ENCODE data around the gene BTF3L4. TPM values are rescaled to one million over a fixed set of nuclear protein-coding genes. Genes with fewer than 3 reads are reported as not detected.

BTF3L4 gene
- total RNA-seq, 4 donors from 2014 or later, result 33.8 to 46.5 (median 37.0) TPM

GRCh38 chr1:52098139-52098871, 42.2 kb downstream of the BTF3L4 start:
- DNase-seq, result no peak
- TF ChIP-seq POLR2A (IDR thresholded peaks at IDR 0.05), result no peak
- TF ChIP-seq CTCF (IDR thresholded peaks at IDR 0.05), result no peak
- intact Hi-C loops (cut with DNase I), result no loop called here
- Histone ChIP-seq H3K27me3 (no peaks in the 10 kb centered on the region), H3K27ac (no peak overlapping the region), H3K4me1 (no peaks in the 10 kb centered on the region), H3K4me3 (no peak overlapping the region), H3K9me3 (no peaks in the 10 kb centered on the region), H3K36me3 (no peaks in the 10 kb centered on the region)
- 48 to 53% methylated on average over 7 to 8 of the region's 8 CpGs for WGBS, 2 donors

- H3K27me3 ChIP-seq, result no peaks in the 10 kb centered on the region
- no peaks in the 10 kb centered on the region for H3K36me3 ChIP-seq
- DNase-seq, result no peak
- intact Hi-C loops (cut with DNase I), result no loop called here
- H3K4me3 ChIP-seq, result no peak overlapping the region
- no peaks in the 10 kb centered on the region for H3K9me3 ChIP-seq
- no peak overlapping the region for H3K27ac ChIP-seq
- TF ChIP-seq CTCF (IDR thresholded peaks at IDR 0.05) (no peak), POLR2A (IDR thresholded peaks at IDR 0.05) (no peak)
- no peaks in the 10 kb centered on the region for H3K4me1 ChIP-seq
- WGBS, 2 donors, result 85 to 94% methylated on average over 1 of the region's 1 CpG
Observed at GRCh38 chr1:52102336-52103013, 46.4 kb downstream of the BTF3L4 start.

GRCh38 chr1:52111492-52111891, 55.4 kb downstream of the BTF3L4 start:
- no peak for DNase-seq
- intact Hi-C loops (cut with DNase I), result no loop called here
- no peak overlapping the region for H3K27ac ChIP-seq

GRCh38 chr1:52112489-52112888, 56.4 kb downstream of the BTF3L4 start:
- DNase-seq, result no peak
- Histone ChIP-seq H3K4me3 (no peak overlapping the region), H3K27me3 (no peaks in the 10 kb centered on the region), H3K27ac (no peak overlapping the region), H3K9me3 (no peaks in the 10 kb centered on the region), H3K36me3 (no peaks in the 10 kb centered on the region), H3K4me1 (no peaks in the 10 kb centered on the region)
- TF ChIP-seq POLR2A (IDR thresholded peaks at IDR 0.05), result no peak
- TF ChIP-seq CTCF (IDR thresholded peaks at IDR 0.05), result no peak
- intact Hi-C loops (cut with DNase I), result no loop called here
- 94 to 100% methylated on average over 3 of the region's 3 CpGs for WGBS, 2 donors

More at GRCh38 chr1:52111492-52111891, 55.4 kb downstream of the BTF3L4 start:
- H3K4me3 ChIP-seq, result no peak overlapping the region
- no peaks in the 10 kb centered on the region for H3K4me1 ChIP-seq
- H3K27me3 ChIP-seq, result no peaks in the 10 kb centered on the region
- TF ChIP-seq CTCF (IDR thresholded peaks at IDR 0.05) (no peak), POLR2A (IDR thresholded peaks at IDR 0.05) (no peak)
- no peaks in the 10 kb centered on the region for H3K9me3 ChIP-seq
- no peaks in the 10 kb centered on the region for H3K36me3 ChIP-seq

GRCh38 chr1:52119301-52120079, 63.4 kb downstream of the BTF3L4 start:
- no peak overlapping the region for H3K27ac ChIP-seq
- H3K4me1 ChIP-seq, result peaks cover 0 to 15% (median 0%) of the 10 kb centered on the region in 3 donors
- H3K27me3 ChIP-seq, result peaks cover 0 to 8% (median 0%) of the 10 kb centered on the region in 4 donors
- H3K36me3 ChIP-seq, result no peaks in the 10 kb centered on the region
- intact Hi-C loops (cut with DNase I), result no loop called here
- no peak for TF ChIP-seq POLR2A (IDR thresholded peaks at IDR 0.05)
- TF ChIP-seq CTCF (IDR thresholded peaks at IDR 0.05), result no peak
- no peak for DNase-seq
- no peak overlapping the region for H3K4me3 ChIP-seq
- H3K9me3 ChIP-seq, result no peaks in the 10 kb centered on the region
- WGBS, 2 donors, result 58 to 70% methylated on average over 12 of the region's 12 CpGs

All from esophagus squamous epithelium (tissue), 5 donors.